ENCODE results near the gene MAP3K2.

DNA sequence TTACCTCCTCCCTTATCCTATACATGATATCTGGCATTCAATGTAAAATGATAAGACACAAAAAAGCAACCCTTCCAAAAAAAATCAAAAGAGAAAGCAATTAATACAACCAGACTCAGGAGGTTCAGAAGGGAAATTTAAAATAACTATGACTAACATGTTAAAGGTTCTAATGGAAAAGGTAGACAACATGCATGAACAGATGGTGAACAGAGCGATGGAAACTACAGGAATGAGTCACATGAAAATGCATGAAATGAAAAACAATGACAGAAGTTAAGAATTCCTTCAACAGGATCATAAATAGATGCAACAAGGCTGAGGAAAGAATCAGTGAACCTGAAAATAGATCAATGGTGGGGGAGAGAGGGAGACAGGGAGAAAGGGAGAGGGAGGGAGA lies 67.7 kb downstream of the MAP3K2 start:
- TF ChIP-seq, protein P1, sequence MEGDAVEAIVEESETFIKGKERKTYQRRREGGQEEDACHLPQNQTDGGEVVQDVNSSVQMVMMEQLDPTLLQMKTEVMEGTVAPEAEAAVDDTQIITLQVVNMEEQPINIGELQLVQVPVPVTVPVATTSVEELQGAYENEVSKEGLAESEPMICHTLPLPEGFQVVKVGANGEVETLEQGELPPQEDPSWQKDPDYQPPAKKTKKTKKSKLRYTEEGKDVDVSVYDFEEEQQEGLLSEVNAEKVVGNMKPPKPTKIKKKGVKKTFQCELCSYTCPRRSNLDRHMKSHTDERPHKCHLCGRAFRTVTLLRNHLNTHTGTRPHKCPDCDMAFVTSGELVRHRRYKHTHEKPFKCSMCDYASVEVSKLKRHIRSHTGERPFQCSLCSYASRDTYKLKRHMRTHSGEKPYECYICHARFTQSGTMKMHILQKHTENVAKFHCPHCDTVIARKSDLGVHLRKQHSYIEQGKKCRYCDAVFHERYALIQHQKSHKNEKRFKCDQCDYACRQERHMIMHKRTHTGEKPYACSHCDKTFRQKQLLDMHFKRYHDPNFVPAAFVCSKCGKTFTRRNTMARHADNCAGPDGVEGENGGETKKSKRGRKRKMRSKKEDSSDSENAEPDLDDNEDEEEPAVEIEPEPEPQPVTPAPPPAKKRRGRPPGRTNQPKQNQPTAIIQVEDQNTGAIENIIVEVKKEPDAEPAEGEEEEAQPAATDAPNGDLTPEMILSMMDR (IDR thresholded peaks at IDR 0.05) = no peak
- no peak for TF ChIP-seq POLR2A (IDR thresholded peaks at IDR 0.05)

Data from prostate gland (tissue), 2 donors.